T-helper 9 cell (primary cell): ENCODE results near the gene FAM107A.
A peak's percentile ranks its signal among the peaks of the same experiment; 100 is the strongest.

ENCODE experiments used
- DNase-seq: peaks from one replicate; pipeline ENCODE4 v3.0.0-alpha.2; 2020

FAM107A gene

DNA sequence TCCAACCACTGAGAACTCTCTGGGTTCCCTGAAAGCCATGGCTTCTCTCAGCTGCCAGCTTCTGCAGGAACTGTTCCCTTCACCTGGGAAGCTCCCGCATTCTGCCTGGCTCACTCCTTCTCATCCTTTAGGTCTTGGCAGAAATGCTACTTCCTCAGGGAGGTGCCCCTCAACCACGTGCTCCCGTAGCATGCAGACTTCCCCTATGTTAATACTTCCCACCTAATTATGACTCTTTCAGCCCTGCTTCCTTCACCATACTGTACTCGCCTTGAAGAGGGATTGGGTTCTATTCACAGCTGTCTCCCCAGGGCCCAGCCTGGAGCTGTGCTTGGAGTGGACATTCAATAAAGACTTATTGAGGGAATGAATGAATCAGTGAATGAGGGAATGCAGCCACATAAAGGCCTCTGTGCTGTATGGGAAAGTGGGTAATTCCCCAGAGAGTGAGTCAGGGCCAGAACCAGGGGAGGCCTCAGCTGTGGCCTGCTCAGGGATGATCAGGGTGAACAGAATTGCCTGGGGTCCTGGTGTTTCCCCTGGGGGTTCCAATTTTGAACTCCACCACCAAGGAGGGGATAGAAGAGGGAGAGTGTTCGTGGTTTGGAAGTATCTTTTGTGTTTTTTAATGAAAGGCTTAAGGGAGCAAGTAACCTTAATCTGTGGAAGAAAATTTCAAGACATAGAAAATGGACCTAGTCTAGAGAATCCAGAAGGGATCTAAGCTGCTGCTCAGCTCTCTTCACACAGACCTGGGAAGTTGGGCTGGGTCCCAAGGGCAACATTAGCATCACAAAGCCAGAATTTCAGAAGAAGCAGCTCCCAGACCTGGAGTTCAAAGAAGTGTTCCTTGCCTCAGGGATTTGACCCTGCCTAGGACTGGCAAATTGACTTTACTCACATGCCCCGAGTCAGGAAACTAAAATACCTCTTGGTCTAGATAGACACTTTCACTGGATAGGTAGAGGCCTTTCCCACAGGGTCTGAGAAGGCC lies 14.6 kb upstream of the FAM107A start:
- DNase-seq = no peak

DNA sequence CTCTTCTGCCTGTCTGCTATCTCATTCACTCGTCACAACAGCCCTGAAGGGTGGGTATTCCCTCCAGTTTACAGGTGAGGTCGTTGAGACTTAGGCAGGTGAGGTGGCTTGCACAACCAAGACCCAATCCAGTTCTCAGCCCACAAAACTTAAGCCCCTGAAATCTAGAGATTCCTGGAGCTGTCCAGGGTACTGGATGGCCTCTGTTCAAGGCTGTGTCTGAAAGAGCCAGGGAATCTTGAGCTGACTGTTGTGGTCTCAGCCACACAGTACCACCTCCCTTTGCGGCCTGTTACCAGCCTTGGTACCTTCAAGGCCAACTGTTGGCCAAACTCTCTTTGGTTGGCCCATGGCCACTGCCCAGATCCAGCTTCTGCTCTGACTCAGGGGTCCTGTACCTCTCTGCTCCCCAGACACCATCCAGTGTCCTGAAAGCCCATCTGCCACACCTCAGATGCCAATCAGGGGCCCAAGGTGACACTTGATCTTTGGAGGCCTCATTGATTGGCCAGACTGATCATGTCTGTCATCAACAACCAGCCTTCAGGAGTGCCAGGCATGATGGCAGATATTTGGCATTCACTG lies 10.9 kb upstream of the FAM107A start:
- DNase-seq = no peak

DNA sequence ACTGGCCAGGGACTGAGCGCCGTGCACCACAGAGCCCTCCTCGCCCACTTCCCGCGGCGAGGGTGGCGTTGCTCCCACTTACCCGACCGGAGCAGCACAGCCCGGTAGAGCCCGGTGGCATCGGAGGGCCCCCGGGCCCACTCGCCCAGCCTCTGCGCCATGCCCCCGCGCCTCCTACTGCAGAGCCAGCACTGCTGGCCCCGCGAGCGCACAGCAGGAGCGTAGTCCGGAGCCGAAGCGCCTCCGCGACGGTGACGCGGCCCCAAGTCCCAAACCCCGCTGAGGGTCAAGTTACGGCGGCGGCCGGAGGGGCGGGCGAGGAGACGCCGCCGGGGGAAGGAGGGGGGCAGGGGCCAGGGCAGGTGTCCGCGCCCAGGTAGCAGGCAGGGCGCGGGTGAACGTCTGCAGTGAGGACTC lies 9.6 kb upstream of the FAM107A start:
- DNase-seq = no peak

GRCh38 chr3:58585994-58586393 lies 8.8 kb upstream of the FAM107A start:
- DNase-seq = no peak

- DNase-seq = peak; percentile 32
Observed at GRCh38 chr3:58585005-58585786, 8.0 kb upstream of the FAM107A start.

DNA sequence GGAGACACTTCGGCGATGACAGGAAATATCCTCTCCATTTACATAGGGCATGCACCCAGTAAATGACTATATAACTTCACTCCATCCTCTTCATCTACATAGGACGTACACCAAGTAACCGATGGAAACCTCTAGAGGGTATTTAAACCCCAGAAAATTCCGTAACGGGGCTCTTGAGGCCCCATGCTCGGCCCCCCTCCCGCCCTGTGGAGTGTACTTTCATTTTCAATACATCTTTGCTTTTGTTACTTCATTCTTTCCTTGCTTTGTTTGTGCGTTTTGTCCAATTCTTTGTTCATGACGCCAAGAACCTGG lies 7.5 kb upstream of the FAM107A start:
- no peak for DNase-seq

DNA sequence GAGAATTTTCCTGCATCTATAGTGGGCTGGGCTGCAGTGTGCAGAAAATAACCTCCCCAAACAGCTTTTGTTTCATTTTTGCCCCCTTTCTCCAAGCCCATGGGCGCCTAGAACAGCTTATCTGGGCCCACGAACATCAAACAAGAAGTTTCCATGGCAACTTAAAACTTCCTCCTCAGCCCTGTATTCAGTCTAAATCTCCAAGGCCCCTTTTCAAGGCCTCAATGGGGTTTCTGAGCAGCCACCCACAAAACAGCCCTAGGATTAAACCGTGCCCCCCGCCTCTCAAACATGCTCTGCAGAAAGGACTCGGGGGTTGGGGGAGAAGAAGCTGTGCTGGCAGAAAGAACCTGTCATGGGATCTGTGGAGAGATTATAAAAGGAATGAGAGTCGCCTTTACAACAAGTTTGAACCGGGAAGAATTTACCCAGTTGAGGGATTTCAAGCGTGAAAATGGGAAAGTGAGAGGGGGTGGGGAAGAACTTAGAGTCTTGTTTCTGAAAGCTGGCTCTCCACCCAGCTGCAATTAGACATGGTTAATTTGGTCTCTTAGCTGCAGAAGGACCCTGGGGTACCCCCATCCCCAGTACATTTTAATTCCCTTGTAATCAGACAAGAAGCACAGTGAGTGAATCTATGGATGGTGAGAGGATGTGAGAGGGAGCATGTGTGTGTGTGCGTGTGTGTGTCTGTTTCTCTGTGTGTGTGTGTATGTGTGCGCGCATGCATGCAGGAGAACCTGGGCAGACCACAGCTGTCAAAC lies 4.3 kb upstream of the FAM107A start:
- DNase-seq = no peak

DNA sequence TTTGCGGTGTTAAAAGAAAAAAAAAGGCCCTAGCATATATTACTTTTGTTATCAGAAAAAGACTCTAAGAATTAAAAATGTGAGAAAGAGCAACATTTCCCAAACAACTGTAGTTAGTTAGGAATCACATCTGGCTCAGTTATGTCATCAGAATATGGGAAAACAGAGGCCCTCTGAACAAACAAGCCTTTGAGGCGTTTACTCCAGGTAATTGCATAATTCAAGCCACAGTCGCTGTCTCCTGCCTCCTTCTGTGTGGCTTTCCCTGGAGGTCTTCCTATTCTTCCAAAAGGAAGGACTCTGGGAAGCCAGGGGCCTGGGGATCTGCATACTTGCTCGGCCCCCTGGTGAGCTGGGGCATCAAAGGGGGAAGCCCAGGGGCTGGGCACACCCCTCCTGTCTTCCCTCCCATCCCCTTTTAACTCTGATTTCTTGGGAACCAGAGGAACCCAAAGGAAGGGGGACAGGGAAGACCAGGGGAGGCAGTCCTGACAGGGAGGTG lies 3.7 kb upstream of the FAM107A start:
- no peak for DNase-seq

DNA sequence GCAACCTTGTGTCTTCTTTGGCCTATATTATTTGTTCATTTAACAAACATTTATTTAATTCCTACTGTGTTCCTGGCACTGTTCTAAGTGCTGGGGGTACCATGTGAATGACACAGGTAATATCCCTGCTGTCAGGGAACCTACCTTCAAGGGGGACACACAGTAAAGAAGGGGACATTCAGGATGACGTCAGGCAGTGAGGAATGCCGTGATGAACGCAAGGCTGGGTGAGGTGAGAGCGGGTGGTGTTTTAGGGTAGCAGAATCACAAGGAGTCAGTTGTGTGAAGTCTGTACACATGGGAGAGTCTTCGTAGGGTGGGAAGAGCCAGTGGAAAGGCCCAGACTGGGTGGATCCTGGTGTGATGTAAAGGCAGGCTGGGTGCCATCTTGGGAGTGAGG lies 1.7 kb upstream of the FAM107A start:
- DNase-seq = no peak

- DNase-seq = no peak
Observed at GRCh38 chr3:58576716-58577115, 475 bp downstream of the FAM107A start.

- no peak for DNase-seq
Observed at GRCh38 chr3:58575971-58576652, 1.1 kb downstream of the FAM107A start.

- DNase-seq = no peak
Observed at GRCh38 chr3:58574682-58575081, 2.5 kb downstream of the FAM107A start.

GRCh38 chr3:58574106-58574505 lies 3.1 kb downstream of the FAM107A start:
- no peak for DNase-seq

DNA sequence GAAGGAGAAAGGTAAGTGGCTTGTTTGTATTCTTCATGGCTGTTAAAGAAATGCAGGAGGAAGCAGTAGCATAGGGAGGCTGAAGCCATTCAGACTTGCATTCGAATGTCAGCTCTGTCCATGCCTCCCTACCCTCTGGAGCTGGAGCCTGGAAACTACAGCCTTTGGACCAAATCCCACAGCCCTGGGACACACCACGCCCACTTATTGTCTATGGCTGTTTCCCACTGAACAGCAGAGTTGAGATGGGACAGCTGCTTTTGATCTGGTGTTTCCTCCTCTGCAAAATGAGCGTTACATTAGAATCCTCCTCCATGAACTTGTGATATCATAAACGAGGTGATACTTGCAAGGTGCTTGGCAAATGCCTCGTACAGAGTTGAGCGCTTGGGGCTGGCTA lies 3.6 kb downstream of the FAM107A start:
- no peak for DNase-seq

DNA sequence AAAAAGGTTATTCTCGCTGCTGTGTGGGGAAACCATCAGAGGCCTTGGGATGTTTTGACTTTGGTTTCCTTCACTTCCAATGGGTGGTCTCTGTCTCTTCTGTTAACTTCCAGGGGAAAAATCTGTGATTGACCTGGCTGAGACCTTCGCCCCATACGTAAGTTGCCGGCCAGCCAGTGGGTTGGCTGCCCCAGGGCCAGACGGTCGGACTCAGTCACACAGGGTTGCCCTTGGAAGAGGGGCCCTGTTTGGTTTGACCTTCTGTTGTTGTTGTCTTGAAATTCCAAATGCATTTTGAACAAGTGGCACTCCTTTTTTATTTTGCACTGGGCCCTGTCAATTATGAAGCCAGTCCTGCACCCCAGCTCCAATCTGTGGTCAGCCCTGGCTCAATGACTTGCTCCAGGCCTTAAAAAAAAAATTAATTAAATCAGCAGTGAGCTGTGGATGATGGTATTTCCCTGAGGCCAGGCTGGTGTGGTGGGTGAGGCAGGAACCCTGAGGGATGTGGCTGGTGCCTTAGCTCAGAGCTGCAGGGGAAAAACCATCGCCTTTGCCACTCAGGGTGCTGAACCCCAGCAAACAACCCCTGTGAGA lies 4.5 kb downstream of the FAM107A start:
- DNase-seq = no peak

GRCh38 chr3:58572013-58572633 lies 5.1 kb downstream of the FAM107A start:
- no peak for DNase-seq

DNA sequence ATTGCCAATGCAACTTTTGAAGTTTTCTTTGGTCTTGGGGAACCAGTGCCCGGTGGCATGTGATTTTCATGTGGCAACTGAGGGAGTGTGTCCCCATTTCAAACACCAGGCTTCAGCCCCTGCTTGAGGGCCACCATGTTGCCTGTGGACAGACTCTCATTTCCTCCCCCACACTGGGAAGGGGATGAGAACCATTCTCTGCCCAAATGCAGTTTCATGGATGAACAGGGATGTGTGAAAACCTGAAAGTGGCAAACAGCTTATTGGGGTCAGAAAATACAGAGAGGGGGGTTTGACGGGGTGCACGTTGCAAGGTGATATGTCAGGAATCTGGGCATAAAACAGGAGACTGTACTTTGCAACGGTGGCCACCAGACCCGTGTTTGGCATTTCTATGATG lies 6.3 kb downstream of the FAM107A start:
- DNase-seq = no peak

GRCh38 chr3:58569287-58570001 lies 7.7 kb downstream of the FAM107A start:
- no peak for DNase-seq

- DNase-seq = peak; percentile 68
Observed at GRCh38 chr3:58568572-58569286, 8.5 kb downstream of the FAM107A start.

DNA sequence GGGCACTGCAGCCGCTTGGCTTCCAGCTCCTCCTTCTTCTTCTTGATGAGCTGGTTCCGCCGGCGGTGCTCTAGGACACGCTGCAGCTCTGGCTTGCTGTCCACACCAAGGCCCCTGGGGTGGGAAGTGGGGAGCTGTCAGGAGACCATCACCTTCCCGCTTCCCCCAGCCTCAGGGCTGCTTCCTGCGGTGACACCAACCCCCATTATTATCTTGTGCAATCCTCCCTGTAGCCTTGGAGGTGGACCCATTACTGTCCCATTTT lies 10.0 kb downstream of the FAM107A start:
- DNase-seq = no peak
